ENCODE data around the gene RET.

RET gene

DNA sequence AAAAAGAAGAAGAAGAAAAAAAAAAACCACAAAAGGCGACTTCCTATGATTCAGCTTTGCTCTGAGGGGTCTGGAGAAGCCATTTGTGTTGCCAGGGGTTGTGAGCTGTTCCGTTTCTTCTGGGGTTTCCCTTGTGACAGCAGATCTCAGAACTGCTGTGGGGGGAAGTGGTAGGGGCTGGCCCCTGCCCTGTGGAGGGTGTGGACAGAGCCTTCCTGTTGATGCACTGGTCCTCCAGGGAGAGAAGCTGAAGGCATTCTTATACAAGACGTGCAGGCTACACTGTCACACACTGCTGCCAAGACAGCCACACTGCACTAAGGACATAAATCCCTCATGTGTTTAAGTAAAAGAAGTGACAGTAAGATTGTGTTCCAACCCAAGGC, 44.1 kb downstream of the RET start:
- peak; percentile 52 to 56 for DNase-seq (ENCODE audit: low read depth in 2 of 2)

DNA sequence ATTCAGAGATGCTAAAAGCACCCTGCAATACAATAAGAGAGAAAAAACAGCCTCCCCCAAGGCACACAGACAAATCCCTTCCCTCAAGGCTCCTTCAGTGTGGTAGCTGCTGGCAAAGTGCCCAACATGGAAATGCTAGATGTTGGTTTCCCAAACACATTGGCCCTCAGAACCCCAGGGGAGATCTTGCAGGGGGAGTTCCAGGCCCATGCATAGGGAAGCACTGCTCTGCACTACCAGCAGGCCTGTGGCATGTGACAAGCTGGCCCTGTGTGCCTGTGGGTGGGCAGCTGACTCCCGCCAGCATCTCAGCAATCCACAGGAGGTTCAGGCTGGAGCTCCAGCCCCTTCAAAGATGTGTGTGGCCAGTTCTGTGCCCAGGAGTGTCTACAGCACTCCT, 44.6 kb downstream of the RET start:
- no peak for DNase-seq (ENCODE audit: low read depth in 2 of 2)

DNA sequence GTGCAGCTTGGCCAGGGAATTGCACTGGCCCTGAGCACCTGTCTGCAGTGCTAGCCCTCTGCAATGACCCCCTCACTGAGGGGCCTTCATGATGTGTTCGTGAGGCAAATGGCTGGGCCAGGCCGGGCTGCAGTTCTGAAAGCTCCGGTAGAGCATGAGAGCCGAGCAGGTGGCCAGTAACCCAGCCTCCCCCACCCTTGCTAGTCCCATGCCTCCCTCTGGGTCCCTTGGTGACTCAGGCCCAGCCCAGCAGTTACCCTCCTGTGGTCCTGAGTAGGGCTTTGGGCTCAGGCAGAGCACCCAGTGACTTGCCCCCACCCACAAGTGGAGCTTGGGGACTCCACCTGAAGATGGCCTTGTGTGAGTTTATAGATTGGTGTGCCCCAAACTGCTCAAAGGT, 45.2 kb downstream of the RET start:
- no peak for DNase-seq (ENCODE audit: low read depth in 2 of 2)

DNA sequence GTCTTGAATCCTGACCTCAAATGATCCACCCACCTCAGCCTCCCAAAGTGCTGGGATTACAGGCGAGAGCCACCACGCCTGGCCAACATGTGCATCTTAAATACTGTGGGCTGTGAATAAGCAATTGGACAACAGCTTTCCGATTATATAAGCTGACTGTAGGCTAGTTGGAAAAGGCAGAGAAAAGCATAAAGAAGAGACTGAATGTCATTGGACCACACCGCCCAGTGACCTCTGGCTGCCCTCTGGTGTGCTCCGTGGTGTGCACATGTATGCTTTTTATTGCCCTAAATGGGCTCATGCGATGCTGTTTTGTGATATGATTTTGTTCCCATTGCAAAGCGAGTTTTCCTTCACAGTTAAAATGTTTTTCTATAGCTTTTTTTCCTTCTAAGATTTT, 46.0 kb downstream of the RET start:
- DNase-seq (ENCODE audit: low read depth in 2 of 2), result no peak

DNA sequence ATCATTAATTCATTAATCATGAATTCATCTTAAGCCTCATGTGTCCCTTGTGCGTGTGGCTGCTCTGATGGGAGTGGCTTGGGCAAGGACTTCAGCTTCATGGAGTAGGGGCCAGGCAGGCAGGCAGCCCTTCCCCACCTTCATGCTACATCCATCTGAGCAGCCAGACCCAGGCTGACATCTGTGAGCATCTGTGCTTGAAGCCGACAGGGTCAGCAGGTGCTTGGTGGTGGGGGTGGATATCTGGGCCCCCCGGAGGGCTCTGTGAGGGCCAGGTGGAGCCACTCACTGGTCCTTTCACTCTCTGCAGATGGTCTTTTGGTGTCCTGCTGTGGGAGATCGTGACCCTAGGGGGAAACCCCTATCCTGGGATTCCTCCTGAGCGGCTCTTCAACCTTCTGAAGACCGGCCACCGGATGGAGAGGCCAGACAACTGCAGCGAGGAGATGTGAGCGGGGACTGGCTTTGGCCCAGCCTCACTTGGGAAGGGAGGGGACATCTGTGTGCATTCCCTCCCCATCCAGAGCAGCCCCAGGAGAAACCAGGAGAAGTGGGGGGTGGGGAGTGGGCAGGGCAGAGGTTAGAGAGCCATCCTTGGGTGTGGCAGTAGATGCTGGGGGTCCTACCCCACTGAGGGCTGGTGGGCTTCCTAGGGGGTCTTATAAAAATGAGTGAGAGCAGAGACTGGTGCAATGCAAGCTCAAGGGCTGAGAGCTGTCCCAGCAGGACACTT, 46.7 kb downstream of the RET start:
- DNase-seq (ENCODE audit: low read depth in 2 of 2), result no peak

DNA sequence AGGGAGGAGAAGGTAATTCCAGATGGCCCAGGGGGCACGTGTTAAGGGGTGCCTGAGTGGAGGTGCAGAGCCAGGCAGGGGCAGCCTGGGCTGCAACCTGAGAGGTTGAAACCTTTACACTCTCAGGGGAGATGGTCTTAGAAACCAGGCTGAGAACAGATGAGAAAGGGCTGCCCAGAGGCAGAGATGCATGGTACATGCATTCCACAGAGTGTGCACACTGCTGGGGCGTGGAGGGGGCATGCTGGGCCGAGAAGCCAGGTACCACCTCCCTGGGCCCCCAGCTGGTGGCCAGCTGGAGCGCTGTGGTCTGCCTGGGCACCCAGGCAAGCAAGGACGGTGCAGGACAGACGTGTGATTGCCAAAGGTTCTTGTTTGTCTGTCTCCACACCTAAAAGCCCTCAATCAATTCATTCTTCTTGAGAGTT, 47.2 kb downstream of the RET start:
- no peak for DNase-seq (ENCODE audit: low read depth in 2 of 2)

DNA sequence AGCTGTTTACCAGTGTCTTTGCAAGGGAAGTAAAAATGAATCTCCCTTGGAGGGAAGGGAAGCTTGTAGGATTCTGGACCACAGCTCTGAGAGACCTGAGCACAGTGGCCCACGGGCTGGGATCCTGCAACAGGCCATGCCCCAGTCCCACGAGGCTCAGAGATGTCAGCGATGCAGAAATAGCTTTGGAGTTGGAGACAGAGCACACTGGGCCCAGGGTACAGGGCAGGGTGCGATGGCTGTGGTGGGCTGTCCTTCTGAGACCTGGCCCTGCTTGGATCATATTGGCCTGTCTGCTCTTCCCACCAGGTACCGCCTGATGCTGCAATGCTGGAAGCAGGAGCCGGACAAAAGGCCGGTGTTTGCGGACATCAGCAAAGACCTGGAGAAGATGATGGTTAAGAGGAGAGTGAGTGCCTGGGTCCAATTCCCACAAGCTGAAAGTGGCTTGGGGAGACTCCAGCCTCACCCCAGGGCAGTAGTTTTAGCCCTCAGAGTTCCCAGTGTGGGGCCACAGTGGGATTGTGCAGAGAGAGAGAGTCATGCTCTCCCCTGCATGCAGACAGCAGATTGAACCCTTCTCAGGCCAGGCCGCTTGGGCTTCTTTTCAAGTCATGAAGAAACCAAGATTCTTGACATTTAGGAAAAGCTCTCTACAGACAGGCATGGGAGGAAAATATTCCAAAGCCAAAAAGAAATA, 47.9 kb downstream of the RET start:
- no peak for DNase-seq (ENCODE audit: low read depth in 2 of 2)

DNA sequence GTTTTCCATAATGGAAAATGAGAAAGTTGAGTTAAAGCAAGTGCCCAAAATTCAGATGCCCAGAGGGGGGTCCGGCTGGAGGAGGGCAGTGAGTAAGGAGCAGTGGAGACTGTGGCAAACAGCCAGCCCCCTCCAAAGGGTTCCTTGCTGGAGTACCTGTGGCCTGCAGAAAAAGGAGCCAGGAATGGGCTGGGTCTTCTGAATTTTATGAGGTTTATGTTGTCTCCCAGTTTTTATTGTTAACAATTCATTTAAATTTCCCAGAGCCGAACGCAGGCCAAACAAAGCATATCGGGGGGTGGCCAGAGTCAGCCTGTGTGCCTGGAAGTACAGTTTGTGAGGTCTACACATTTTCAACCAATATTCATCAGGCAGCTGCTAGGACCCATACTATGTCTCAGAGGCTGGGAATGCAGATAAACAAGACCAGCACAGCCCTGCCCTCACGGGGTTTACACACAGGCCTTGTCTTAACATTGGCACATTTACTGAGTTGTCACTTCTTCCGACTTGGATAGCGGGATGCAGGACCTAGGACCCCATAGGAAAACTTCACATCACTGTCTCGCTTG, 48.5 kb downstream of the RET start:
- DNase-seq (ENCODE audit: low read depth in 2 of 2), result no peak

DNA sequence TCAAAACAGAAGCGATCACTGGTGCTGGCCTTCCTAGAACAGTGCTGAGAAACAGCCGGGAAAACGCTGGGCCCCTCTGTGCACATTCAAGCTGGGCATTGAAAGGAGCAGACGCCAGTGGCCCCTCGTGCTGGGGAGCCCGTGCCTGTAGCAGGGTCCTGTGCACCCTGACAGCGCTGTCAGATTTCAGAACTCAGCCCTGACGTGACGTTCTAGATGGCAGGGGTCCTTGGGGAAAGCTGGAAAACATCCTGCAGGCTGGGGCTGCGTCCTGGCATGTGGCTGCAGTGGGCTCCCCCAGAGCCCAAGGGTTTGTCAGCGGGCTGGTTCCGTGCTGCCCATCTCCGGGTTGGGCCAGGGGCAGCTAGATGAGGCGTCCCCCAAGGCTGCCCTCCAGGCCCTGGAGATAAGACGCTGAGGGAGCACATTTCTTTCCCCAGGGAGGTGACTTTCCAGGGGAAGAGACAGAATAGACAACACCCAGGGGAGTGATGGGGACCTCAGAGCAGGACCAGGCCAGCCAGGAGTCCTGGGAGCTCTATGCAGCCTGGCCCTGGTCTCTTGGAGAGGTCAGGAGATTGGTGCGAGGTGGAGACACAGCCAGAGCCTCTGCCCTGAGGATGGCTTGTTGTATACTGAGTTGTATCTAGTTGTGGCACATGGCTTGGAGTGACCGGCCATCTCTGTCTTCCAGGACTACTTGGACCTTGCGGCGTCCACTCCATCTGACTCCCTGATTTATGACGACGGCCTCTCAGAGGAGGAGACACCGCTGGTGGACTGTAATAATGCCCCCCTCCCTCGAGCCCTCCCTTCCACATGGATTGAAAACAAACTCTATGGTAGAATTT, 49.2 kb downstream of the RET start:
- DNase-seq (ENCODE audit: low read depth in 2 of 2), result no peak

DNA sequence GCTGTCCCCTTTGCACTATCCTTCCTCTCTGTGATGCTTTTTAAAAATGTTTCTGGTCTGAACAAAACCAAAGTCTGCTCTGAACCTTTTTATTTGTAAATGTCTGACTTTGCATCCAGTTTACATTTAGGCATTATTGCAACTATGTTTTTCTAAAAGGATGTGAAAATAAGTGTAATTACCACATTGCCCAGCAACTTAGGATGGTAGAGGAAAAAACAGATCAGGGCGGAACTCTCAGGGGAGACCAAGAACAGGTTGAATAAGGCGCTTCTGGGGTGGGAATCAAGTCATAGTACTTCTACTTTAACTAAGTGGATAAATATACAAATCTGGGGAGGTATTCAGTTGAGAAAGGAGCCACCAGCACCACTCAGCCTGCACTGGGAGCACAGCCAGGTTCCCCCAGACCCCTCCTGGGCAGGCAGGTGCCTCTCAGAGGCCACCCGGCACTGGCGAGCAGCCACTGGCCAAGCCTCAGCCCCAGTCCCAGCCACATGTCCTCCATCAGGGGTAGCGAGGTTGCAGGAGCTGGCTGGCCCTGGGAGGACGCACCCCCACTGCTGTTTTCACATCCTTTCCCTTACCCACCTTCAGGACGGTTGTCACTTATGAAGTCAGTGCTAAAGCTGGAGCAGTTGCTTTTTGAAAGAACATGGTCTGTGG, 50.0 kb downstream of the RET start:
- no peak for DNase-seq (ENCODE audit: low read depth in 2 of 2)

DNA sequence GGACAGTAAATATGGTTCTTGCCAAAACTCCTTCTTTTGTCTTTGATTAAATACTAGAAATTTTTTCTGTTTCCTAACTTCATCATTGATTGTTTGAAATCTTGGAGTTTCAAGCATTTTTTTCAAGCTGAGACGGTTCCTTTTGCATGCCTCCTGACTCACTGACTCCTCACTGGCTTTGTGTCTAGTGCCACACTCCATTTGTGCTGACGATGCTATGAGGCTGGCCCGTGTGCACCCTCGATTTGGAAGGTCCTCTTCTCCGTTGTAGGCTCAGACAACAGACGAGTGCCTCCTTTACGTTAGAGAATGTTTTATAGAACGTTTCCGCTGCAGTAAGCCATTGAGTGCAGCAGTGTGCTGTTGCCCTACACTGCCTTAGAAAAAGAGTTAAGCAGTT, 50.6 kb downstream of the RET start:
- DNase-seq (ENCODE audit: low read depth in 2 of 2), result no peak

DNA sequence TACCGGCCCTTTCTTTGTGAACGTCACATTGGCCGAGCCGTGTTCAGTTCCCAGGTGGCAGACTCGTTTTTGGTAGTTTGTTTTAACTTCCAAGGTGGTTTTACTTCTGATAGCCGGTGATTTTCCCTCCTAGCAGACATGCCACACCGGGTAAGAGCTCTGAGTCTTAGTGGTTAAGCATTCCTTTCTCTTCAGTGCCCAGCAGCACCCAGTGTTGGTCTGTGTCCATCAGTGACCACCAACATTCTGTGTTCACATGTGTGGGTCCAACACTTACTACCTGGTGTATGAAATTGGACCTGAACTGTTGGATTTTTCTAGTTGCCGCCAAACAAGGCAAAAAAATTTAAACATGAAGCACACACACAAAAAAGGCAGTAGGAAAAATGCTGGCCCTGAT, 51.5 kb downstream of the RET start:
- no peak for DNase-seq (ENCODE audit: low read depth in 2 of 2)

DNA sequence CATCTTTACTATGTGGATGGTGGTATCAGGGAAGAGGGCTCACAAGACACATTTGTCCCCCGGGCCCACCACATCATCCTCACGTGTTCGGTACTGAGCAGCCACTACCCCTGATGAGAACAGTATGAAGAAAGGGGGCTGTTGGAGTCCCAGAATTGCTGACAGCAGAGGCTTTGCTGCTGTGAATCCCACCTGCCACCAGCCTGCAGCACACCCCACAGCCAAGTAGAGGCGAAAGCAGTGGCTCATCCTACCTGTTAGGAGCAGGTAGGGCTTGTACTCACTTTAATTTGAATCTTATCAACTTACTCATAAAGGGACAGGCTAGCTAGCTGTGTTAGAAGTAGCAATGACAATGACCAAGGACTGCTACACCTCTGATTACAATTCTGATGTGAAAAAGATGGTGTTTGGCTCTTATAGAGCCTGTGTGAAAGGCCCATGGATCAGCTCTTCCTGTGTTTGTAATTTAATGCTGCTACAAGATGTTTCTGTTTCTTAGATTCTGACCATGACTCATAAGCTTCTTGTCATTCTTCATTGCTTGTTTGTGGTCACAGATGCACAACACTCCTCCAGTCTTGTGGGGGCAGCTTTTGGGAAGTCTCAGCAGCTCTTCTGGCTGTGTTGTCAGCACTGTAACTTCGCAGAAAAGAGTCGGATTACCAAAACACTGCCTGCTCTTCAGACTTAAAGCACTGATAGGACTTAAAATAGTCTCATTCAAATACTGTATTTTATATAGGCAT, 52.3 kb downstream of the RET start:
- peak in 1 of 2 donors; percentile 23 for DNase-seq (ENCODE audit: low read depth in 2 of 2)

DNA sequence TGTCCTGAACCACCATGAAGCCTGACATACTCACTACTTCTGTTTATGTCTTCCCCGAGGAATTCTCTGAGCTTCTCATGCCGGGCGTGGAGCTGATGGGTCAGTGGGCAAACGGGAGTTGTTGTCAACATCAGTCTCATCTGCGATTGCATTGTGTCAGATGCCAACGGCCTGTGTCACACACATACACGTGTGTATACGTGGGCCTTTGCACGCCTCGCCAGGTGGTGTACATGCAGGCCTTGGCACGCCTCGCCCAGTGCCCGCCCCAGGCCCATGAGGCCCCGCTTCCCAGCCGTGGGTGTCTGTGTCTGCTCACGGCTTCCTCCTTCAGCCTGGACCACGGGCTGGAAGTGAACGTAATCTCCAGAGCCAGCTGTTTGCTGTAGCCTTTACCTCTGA, 53.9 kb downstream of the RET start:
- no peak for DNase-seq (ENCODE audit: low read depth in 2 of 2)

DNA sequence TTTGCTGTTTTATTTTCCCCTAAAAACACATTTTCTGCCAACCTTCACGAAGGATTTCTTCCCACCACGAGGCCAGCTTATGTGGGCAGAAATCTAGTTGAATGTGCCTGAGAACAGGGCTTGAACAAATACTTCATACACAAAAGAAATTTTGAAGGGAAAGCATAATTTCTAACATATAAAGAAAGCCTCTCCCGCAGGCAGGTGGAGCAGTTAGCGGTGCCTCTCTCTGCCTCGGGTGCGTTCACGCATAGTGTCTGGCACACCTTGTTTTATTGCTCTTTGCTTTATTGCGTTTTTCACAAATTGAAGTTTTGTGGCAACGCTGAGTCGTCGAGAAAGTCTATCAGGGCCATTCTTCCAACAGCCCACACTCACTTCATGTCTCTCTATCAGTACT, 54.4 kb downstream of the RET start:
- DNase-seq (ENCODE audit: low read depth in 2 of 2), result no peak

DNA sequence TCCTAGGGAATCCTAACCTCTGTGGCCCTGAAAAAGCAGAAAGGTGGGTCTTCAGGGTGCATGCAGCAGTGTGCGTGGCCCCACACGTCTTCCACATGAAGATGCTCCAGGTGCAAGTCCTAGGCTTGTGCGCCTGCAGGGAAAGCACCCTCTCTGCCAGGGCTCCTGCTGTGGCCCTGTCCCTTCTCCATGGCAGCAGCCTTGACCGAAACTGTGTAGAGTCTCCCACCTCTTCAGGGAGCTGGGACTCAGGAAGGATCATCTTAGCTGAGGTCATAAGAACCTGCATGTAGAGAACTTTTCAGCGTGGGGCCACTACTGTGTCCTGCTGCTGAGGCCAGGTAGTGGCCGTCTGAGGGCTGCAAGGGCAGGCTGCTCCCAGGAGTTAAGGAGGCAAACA, 55.0 kb downstream of the RET start:
- DNase-seq (ENCODE audit: low read depth in 2 of 2), result no peak

DNA sequence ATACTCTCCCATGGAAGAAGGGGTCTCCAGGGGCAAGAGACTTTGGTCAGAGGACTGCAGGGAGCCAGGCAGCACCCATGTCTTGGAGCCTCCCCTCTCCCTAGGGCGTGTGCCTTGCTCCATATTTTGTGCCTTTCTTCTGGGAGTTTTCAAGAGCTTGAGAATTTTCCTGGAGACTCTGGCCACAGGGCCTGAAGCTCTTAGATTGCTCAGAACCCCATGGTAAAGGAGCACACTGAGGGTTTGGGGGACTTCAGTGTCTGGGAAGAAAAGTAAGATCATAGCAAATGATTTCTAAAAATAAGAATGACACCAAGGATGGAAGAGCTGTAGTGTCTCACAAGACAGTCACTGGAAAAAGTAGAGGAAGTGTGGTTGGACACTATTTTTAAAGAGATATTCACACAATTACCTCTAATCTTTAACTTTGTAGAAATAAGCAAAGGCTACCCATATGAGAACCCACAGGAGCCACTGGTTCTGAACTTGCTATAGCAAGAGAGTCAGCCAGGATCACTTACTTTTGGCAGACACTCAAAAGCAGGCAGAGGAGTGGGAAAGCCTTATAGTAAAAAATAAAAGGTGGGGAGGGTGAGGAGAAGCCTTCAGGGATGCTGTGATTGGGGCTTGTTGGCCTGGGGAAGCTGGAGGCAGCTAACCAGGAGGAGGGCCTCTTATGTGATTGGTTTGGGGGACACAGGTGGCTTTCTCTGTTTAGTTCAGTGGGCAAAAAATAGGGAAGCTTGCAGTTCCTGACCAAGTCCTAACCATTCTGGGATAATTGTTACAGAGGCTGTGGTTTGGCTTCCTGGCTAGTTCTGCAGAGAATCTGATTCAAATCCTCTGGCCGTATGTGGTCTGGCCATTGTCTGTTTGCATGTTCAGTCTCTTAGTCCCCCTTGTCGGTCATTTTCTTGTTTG, 56.3 kb downstream of the RET start:
- DNase-seq (ENCODE audit: low read depth in 2 of 2), result no peak

DNA sequence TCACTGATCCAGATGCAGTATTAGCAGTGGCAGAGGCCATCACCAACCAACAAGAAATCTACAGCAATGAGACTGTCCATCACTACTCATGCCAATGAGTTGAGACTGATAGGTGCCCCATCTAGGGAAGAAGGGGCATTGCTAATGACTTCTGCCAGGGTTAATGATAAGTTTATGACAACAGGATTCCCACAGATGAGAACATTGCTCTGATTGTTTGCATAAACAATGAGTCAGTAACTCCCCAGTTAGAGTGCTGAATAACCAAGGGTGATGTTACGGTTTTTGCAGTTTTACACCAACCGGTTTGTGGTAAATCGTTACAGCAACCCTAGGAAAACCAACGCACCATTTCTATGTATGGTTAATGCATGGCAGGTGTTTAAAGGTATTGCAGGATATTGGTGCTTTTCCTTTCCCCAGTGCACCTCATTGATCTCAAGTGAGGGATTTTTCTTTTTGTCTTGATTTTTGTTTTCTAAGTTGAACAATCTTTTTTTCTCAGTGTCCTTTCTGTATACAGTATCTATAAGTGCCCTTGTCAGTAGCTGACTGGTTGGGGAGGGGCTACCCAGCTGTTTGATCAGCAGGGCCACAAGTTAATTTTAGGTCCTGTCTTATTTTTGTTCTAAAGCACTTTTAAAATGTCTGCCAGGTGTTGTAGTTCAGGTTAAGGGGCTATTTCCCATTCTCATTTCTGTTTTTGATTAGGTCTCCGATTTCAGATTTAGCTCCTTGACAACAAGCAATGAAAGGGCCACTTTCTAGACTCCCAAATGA, 57.4 kb downstream of the RET start:
- no peak for DNase-seq (ENCODE audit: low read depth in 2 of 2)

DNA sequence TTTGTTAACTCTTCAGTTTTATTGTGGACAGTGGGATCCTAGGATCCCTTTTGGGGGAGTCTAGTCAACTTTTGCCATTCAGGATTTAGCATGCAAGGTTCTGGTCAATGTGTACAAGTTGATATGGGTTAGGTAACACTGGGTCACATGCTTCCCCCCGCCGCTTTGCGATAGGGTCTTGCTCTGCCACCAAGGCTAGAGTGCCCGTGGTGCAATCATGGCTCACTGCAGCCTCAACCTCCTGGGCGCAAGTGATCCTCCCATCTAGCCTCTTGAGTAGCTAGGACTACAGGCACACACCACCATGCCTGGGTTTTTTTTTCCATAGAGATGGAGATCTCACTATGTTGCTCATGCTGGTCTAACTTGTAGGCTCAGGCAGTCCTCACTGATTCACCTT, 58.2 kb downstream of the RET start:
- DNase-seq (ENCODE audit: low read depth in 2 of 2), result no peak

Measured in stimulated activated CD4-positive, alpha-beta T cell treated with anti-CD3 and anti-CD28 coated beads, Interleukin-15, amount 100 ng/mL, for 48 hours (primary cell).